GM21447 (cell line): ENCODE results near the gene TPGS2.
A peak's percentile ranks its signal among the peaks of the same experiment; 100 is the strongest.
"Not testable (repeated sequence)": the region's sequence is repeated elsewhere in the genome, so short reads cannot be mapped to it uniquely, and the experiment has no call there.

ENCODE experiments used
- ATAC-seq: cut with Tn5 transposase; IDR thresholded peaks from one replicate; pipeline ENCODE4 v1.9.1; 2021; ENCODE audit not compliant: unreplicated experiment

TPGS2 gene

GRCh38 chr18:36825526-36825925 is 3.3 kb downstream of the TPGS2 start:
- no peak for ATAC-seq

GRCh38 chr18:36821681-36822080 is 7.1 kb downstream of the TPGS2 start:
- no peak for ATAC-seq

- ATAC-seq = no peak
Measured at GRCh38 chr18:36819621-36820020, 9.2 kb downstream of the TPGS2 start.

DNA sequence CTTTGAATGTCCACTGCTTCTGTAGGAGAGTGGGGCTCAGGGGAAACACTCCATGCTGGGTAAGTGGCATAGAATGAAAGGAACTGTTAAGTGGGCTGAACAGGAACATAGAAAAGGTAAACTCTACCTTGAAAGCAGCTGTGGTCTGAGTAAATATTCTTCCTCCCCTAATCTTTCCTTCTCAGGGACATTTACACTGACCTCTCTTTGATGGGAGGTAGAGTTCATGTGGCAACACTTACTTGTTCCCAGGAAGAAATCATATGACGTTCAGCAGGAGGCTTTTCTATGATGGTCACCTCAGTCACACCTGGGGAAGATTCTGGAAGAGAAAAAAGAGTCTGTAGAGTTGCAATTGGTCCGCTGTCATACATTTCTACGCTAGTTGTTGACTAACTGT is 10.2 kb downstream of the TPGS2 start:
- ATAC-seq = no peak

GRCh38 chr18:36817039-36817438 is 11.8 kb downstream of the TPGS2 start:
- no peak for ATAC-seq

DNA sequence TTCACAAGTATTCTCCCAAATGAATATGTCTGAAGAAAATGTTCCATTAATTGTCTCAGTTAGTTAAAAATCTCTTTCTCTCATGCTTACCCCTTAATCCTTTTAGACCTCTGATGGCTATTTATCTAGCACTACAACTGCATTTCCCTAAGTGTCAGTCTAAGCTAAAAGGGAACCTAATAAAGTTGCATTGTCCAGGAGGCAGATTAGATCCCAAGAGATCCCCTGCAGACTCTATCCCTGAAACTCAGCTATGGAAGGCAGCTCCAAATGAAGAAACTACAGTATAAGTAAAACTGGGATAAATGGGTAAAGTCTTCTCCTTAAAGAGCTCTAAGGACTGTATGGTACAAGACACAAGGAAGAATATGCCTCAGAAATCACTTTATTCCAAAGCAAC is 12.7 kb downstream of the TPGS2 start:
- not testable (repeated sequence) for ATAC-seq

- no peak for ATAC-seq
Measured at GRCh38 chr18:36814994-36815393, 13.8 kb downstream of the TPGS2 start.

GRCh38 chr18:36813824-36814223 is 15.0 kb downstream of the TPGS2 start:
- no peak for ATAC-seq

GRCh38 chr18:36813101-36813775 is 15.6 kb downstream of the TPGS2 start:
- ATAC-seq = no peak

DNA sequence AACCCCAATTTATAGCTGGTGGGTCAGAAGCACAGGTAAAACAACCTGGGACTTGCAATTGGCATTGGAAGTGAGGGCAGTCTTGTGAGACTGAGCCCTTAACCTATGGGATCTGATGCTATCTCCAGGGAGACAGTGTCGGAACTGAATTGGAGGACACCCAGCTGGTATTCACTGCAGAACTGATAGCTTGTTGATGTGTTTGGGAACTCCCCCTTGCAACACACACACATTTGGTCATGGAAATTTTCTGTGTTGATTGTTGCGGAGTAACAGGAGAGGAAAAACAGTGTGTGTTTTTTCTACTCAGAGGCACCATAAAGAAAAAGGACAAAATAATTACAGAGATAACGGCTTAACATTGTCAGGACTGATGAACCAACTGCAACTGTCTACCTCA is 16.1 kb downstream of the TPGS2 start:
- ATAC-seq = no peak

GRCh38 chr18:36811955-36812354 is 16.8 kb downstream of the TPGS2 start:
- ATAC-seq = no peak

GRCh38 chr18:36811430-36811829 is 17.4 kb downstream of the TPGS2 start:
- no peak for ATAC-seq

GRCh38 chr18:36809590-36810381 is 19.0 kb downstream of the TPGS2 start:
- peak; percentile 98 for ATAC-seq

GRCh38 chr18:36808681-36809080 is 20.1 kb downstream of the TPGS2 start:
- ATAC-seq = no peak

DNA sequence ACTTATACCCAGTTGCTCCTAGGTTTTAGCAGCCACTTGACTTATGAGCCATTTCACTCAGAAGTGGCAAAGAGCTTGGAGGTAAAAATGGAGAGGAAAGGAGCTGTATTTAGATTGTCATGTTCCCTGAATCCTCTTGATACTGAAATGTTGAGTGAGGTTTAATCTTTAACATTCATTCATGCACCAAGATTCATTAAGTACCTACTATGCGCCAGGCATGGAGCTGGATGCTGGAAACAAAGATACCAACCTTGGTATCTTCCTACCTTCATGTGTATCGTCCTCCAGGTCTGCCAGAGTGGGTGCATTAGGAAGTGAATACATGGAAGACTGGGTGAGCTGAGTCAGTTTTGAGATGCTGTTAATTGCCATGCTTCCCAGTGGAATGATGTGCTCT is 23.7 kb downstream of the TPGS2 start:
- no peak for ATAC-seq

DNA sequence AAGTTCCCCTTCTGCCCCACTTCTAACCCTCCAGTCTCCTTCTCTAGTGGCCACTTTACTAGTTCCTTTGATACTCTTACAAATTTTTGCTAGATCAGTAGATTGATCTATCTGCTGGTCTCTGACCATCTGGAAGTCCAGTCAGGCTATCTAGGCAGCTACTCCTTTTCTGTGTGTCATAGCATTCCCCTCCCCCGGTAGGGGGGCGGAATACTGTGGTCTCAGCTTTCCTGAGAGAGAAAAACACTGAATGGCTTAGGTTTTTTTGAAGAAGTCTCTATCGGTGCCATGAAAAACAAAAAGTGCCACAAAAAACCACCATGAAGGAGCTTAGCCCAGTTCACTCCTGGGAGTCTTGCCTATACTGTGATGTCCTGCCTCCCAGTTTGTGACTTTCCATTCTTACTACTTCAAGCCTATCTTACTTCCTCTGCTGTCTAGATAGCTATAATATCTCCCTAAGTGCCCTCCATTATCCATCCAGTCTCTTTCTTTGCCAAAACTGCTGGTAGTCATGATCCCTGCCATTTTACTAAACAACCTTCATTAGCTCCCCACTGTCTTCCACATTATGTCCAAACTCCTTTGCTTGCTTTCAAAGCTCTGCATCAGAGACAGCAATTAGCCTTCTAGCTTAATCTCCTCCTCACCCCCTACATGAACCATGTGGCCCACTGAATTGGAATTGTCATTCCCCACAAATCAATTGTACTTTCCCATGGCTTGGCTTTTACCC is 29.9 kb downstream of the TPGS2 start:
- no peak for ATAC-seq

GRCh38 chr18:36792634-36793283 is 36.0 kb downstream of the TPGS2 start:
- no peak for ATAC-seq

DNA sequence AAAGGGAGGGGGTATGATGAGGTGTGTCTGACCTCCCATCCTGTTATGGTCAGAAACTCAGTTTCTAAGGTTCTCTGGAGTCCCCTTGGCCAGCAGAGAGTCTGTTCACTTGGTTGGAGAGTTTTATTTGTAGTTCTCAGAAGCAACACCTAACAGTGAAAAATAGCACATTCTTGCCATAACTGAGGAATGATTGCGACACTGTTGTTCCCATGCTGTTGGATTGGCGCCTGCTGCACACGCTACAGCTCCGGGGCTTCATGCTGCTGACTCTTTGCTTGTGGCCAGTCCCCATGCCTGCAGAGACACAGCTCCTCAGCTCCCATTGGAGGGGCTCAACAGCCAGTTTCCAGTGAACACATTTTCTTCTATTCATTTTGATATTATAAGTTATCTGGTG is 42.1 kb downstream of the TPGS2 start:
- ATAC-seq = no peak

DNA sequence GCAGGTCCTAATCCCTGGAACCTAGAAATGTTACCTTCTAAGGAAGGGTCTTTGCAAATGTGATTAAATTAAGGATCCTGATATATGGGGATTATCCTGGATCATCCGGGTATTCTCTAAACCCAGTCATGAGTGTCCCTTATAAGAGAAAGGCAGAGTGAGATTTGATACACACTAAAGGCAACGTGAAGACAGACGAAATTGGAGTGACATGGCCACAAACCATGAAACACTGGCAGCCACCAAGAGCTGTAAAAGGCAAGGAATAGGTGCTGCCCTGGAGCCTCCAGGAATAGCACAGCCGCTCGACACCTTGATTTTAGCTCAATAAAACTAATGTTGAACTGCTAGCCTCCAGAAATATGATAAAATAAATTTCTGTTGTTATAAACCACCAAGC is 45.0 kb downstream of the TPGS2 start:
- no peak for ATAC-seq

DNA sequence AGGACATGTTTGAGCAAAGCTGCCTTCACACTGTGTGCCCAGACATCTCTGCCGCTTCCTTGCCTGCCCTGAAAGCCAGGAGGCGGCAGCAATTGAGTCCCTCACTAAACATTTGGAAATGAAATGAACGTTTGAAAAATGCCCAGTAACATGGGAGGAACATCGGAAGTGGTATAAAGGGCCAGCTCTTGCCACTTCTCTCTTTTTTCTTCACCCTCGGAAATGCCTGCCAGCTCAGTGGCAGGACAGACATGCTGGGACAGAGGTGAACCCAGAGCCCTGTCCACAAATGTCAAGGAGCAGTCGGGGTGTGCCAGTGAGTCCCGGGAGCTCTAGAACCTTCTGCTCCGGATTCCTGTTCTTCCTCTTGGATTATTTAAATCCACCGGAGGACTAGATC is 46.1 kb downstream of the TPGS2 start:
- no peak for ATAC-seq

DNA sequence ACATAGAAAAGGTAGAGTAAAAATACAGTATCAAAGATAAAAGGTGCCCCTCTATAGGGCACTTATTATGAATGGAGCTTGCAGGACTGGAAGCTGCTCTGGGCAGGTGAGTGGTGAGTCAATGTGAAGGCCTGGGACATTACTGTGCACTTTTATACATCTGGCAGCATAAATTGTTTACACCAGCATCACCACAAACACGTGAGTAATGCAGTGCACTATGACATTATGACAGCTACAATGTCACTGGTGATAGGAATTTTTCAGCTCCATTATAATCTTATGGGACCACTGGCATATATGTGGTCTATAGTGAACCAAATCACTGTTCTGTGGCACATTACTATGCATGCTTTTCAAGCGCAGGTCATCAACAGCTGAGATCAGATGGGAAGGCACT is 48.1 kb downstream of the TPGS2 start:
- no peak for ATAC-seq
